ENCODE measurements around the gene FBLN5. TPM values are rescaled to one million over a fixed set of nuclear protein-coding genes. Genes with fewer than 3 reads are reported as not detected.
A peak's percentile ranks its signal among the peaks of the same experiment; 100 is the strongest.

FBLN5 gene
- total and polyA plus RNA-seq, 8 donors: 20.1 to 151 (median 48.6) TPM

- Histone ChIP-seq H3K9me3 (no peaks in the 10 kb centered on the region), H3K4me1 (peaks cover 11 to 35% (median 13%) of the 10 kb centered on the region in 4 donors), H3K36me3 (peaks cover 0 to 9% (median 3%) of the 10 kb centered on the region in 4 donors), H3K4me3 (peak overlapping the region; percentile 61 to 68 (median 62)), H3K27me3 (peaks cover 0 to 22% (median 0%) of the 10 kb centered on the region in 3 donors), H3K27ac (peak overlapping the region; percentile 13 to 82 (median 79))
- DNase-seq: no peak
- intact Hi-C loops (cut with DNase I; ENCODE audit: low total_unique reads): no loop called here
- TF ChIP-seq POLR2A (IDR thresholded peaks at IDR 0.05): no peak
- TF ChIP-seq POLR2AphosphoS5 (IDR thresholded peaks at IDR 0.05): no peak
- no peak for TF ChIP-seq EP300 (IDR thresholded peaks at IDR 0.05)
- no peak for TF ChIP-seq CTCF (IDR thresholded peaks at IDR 0.05)
- WGBS, 5 donors: 41 to 68% (median 60%) methylated on average over 10 of the region's 10 CpGs
These were observed 1.5 kb downstream of the FBLN5 start for GRCh38 chr14:91945751-91946621.

DNA sequence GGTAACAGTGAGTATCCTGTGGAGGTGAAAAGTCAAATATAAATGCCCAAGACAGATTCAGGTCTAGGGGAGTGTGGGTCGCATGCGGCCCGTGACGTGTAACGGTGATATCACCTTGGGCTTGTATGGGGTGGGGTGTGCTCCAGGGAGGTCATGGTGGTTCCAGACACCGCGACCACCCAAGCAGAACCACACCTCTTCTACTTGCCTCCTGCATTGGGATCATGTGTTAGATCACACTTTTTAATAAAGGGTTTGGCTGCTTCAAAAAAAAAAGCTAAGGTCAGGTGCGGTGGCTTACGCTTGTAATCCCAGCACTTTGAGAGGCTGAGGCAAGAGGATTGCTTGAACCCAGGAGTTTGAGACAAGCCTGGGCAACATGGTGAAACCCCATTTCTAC, 4.5 kb downstream of the FBLN5 start:
- Histone ChIP-seq H3K27me3 (peaks cover 0 to 22% (median 0%) of the 10 kb centered on the region in 3 donors), H3K27ac (no peak overlapping the region), H3K4me1 (peaks cover 8 to 29% (median 11%) of the 10 kb centered on the region in 4 donors), H3K36me3 (peaks cover 0 to 39% (median 18%) of the 10 kb centered on the region in 4 donors), H3K9me3 (no peaks in the 10 kb centered on the region), H3K4me3 (no peak overlapping the region)
- WGBS, 5 donors: 94 to 98% (median 96%) methylated on average over 9 of the region's 9 CpGs
- no peak for TF ChIP-seq POLR2AphosphoS5 (IDR thresholded peaks at IDR 0.05)
- TF ChIP-seq CTCF (IDR thresholded peaks at IDR 0.05): no peak
- no peak for TF ChIP-seq EP300 (IDR thresholded peaks at IDR 0.05)
- TF ChIP-seq POLR2A (IDR thresholded peaks at IDR 0.05): no peak
- intact Hi-C loops (cut with DNase I; ENCODE audit: low total_unique reads): no loop called here
- DNase-seq: no peak

GRCh38 chr14:91942128-91942527, 5.4 kb downstream of the FBLN5 start:
- H3K9me3 ChIP-seq: no peaks in the 10 kb centered on the region
- peaks cover 0 to 47% (median 21%) of the 10 kb centered on the region in 4 donors for H3K36me3 ChIP-seq
- H3K4me3 ChIP-seq: no peak overlapping the region
- 11 to 50% (median 41%) methylated on average over 1 of the region's 1 CpG for WGBS, 5 donors
- DNase-seq: no peak
- H3K27me3 ChIP-seq: peaks cover 0 to 14% (median 0%) of the 10 kb centered on the region in 3 donors
- TF ChIP-seq POLR2A (IDR thresholded peaks at IDR 0.05) (no peak), CTCF (IDR thresholded peaks at IDR 0.05) (no peak), EP300 (IDR thresholded peaks at IDR 0.05) (no peak), POLR2AphosphoS5 (IDR thresholded peaks at IDR 0.05) (no peak)
- H3K4me1 ChIP-seq: peaks cover 4 to 21% (median 5%) of the 10 kb centered on the region in 4 donors
- no peak overlapping the region for H3K27ac ChIP-seq
- intact Hi-C loops (cut with DNase I; ENCODE audit: low total_unique reads): no loop called here

GRCh38 chr14:91940209-91940608, 7.3 kb downstream of the FBLN5 start:
- TF ChIP-seq POLR2A (IDR thresholded peaks at IDR 0.05) (no peak), POLR2AphosphoS5 (IDR thresholded peaks at IDR 0.05) (no peak), EP300 (IDR thresholded peaks at IDR 0.05) (no peak), CTCF (IDR thresholded peaks at IDR 0.05) (no peak)
- no peak for DNase-seq
- Histone ChIP-seq H3K36me3 (peaks cover 0 to 65% (median 35%) of the 10 kb centered on the region in 4 donors), H3K27me3 (peaks cover 0 to 6% (median 0%) of the 10 kb centered on the region in 3 donors), H3K9me3 (no peaks in the 10 kb centered on the region), H3K27ac (no peak overlapping the region), H3K4me1 (peaks cover 0 to 5% (median 2%) of the 10 kb centered on the region in 4 donors), H3K4me3 (no peak overlapping the region)
- WGBS, 5 donors: 80 to 97% (median 89%) methylated on average over 3 of the region's 3 CpGs
- intact Hi-C loops (cut with DNase I; ENCODE audit: low total_unique reads): no loop called here
